NB4 (cell line): ENCODE results near the gene CASP10.
A peak's percentile ranks its signal among the peaks of the same experiment; 100 is the strongest.

Experiments used
- DNase-seq: peaks from one replicate; pipeline ENCODE4 v3.0.0; 2010; ENCODE audit warnings: low read depth
- H3K4me3 ChIP-seq: one replicate; pipeline ENCODE4 v1.5.1; 2011; ENCODE audit warnings: mild to moderate bottlenecking, low read depth, low read length, moderate library complexity
- CTCF ChIP-seq: IDR thresholded peaks from one replicate; pipeline ENCODE4 v1.5.1; 2012; ENCODE audit warnings: low read depth, low read length
- MAX ChIP-seq: IDR thresholded peaks from 2 replicates; pipeline ENCODE4 v1.6.1; 2011; ENCODE audit warnings: low read depth, low read length
- MYC ChIP-seq: IDR thresholded peaks from 2 replicates; pipeline ENCODE4 v1.6.1; 2011; ENCODE audit warnings: low read depth, low read length
- POLR2A ChIP-seq: IDR thresholded peaks from 2 replicates; pipeline ENCODE4 v1.6.1; 2011; ENCODE audit warnings: mild to moderate bottlenecking; ENCODE audit not compliant: insufficient read length; ENCODE audit errors: extremely low read depth

Gene CASP10

GRCh38 chr2:201257381-201257955, 74.5 kb downstream of the CASP10 start:
- peak overlapping the region; percentile 73 for H3K4me3 ChIP-seq
- no peak for TF ChIP-seq CTCF
- no peak for TF ChIP-seq MYC
- TF ChIP-seq MAX = no peak
- no peak for TF ChIP-seq POLR2A
- peak; percentile 92 for DNase-seq

GRCh38 chr2:201257956-201258665, 75.2 kb downstream of the CASP10 start:
- H3K4me3 ChIP-seq = peak overlapping the region; percentile 73
- DNase-seq = peak; percentile 95
- TF ChIP-seq CTCF (no peak), MAX (peak; percentile 98), MYC (peak; percentile 97), POLR2A (peak; percentile 33)

- peak; percentile 86 for DNase-seq
- TF ChIP-seq POLR2A (no peak), MAX (no peak), CTCF (no peak)
- H3K4me3 ChIP-seq = peak overlapping the region; percentile 73
Measured at GRCh38 chr2:201258666-201259615, 76.0 kb downstream of the CASP10 start.

- peak; percentile 95 for DNase-seq
- peak; percentile 73 for TF ChIP-seq POLR2A
- TF ChIP-seq MAX = peak; percentile 43; the same call in 1 of the 2 replicates
- TF ChIP-seq MYC = no peak; the same call in 1 of the 2 replicates
- peak within 1 kb of the TSS; percentile 83 for H3K4me3 ChIP-seq
Measured at GRCh38 chr2:201260302-201260800, 77.4 kb downstream of the CASP10 start, which contains the start of gene CASP8. Gene CASP8 (plus strand): TSS chr2:201260536. CDS start chr2:201266487, 5,951 bp downstream.

DNA sequence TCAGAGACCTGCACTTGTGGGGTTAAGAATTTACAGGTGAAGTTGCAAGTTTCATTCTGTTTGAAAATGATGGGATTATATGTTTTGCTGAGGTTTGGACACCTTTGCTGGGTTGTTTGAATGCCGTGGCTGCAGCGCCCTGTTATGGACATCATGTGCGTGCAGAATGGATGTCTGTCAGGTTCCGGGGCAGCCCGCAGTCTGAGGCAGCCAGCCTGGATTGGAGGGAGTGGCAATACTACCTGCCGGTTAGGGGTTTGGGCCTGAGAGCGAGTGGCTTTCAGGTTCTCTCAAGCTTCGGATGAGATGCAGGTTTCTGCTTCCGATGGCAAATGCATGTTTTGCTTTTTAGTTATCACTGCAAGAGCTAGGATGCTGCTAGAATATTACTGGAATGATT, 78.5 kb downstream of the CASP10 start:
- peak; percentile 33 for DNase-seq
- TF ChIP-seq MYC = no peak
- TF ChIP-seq MAX = peak; percentile 28; the same call in 1 of the 2 replicates
- H3K4me3 ChIP-seq = peak overlapping the region; percentile 63

DNA sequence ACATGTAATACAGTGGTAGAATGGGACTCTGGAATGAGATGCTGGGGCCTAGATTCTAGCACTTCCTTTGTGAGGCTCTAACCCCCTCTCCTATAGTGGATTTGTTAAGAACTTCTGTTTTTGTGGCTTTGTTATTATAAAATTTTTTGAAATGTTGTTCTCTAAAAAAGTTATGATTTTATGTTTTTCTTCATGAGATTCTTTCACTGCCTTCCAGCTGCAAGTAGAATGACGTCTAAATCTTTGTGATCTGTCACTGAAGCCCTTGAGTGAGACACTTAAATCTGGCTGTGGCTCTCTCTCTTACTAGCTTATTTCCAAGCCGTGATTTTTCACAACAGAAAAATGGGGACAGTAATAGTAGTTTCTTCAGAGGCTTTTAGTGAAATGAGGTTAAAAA, 79.0 kb downstream of the CASP10 start:
- no peak for TF ChIP-seq MAX
- TF ChIP-seq POLR2A = no peak
- no peak for TF ChIP-seq CTCF
- TF ChIP-seq MYC = no peak
- peak; percentile 36 for DNase-seq
- H3K4me3 ChIP-seq = peak overlapping the region; percentile 63
